ENCODE data around the gene REC114.
"Not testable (repeated sequence)": the region's sequence is repeated elsewhere in the genome, so short reads cannot be mapped to it uniquely, and the experiment has no call there.

Gene REC114

DNA sequence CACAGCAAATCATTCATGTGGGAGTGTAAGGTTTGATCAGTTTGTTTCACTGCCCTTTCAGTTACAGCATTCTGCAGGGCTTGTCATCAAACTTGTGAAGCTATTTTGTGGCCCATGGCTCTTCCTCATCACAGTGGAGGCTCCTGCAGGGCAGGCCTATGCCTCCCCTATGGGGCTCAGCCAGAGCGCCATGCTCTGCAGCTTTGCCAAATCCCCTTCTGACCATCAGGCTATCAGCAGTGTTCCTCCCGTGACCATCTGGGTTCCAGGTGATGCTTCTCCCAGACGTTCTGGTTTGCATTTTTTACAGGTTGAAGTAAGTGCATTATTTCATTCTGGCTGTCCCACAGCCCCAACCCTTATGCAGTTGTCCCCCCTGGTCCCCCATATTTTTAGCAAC, 28.1 kb upstream of the REC114 start:
- TF ChIP-seq, protein P1, sequence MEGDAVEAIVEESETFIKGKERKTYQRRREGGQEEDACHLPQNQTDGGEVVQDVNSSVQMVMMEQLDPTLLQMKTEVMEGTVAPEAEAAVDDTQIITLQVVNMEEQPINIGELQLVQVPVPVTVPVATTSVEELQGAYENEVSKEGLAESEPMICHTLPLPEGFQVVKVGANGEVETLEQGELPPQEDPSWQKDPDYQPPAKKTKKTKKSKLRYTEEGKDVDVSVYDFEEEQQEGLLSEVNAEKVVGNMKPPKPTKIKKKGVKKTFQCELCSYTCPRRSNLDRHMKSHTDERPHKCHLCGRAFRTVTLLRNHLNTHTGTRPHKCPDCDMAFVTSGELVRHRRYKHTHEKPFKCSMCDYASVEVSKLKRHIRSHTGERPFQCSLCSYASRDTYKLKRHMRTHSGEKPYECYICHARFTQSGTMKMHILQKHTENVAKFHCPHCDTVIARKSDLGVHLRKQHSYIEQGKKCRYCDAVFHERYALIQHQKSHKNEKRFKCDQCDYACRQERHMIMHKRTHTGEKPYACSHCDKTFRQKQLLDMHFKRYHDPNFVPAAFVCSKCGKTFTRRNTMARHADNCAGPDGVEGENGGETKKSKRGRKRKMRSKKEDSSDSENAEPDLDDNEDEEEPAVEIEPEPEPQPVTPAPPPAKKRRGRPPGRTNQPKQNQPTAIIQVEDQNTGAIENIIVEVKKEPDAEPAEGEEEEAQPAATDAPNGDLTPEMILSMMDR (IDR thresholded peaks at IDR 0.05; ENCODE audit: insufficient read depth, missing control alignments) = no peak
- FAIRE-seq = no peak
- no peak for DNase-seq (ENCODE audit: insufficient read length, low spot score)

DNA sequence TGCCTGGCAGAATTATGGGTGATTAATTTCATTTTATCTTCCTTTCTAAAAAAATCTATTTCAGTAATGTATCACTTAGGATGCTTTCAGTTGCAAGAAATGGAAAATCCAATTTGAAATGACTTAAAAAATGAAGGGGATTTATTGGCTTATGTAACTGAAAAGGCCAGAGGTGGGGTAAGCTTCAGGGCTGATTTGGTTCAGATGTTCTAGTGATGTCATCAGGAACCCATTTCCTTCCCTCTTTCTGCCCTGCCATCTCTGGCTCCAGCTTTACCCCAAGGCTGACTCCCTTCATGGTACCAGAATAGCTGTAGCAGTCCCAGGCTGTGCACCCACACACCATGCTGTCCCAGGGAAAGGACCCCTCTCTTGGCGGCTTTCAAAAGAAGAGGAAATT, 18.5 kb upstream of the REC114 start:
- TF ChIP-seq, protein P1 (IDR thresholded peaks at IDR 0.05; ENCODE audit: insufficient read depth, missing control alignments) = no peak
- DNase-seq (ENCODE audit: insufficient read length, low spot score) (no peak), FAIRE-seq (no peak)

DNA sequence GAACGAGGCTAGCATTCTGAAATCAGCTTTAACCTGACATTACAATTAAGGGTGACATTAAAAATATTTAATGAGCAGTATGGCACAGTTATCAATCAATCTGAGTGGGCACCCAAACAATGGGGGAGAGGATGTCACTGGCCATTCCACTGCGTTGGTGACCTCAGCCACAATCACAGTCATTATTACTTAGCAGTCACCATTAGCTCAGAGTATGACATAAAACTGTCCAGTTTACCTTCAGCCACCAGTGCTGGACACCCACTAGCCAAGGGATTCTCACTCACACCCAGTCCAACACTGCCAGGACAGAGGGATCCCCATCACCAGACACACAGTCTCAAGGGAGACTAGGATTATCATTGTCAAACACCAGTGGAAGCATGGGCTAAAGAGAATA, 17.5 kb upstream of the REC114 start:
- DNase-seq (ENCODE audit: insufficient read length, low spot score) = no peak
- TF ChIP-seq, protein P1 (IDR thresholded peaks at IDR 0.05; ENCODE audit: insufficient read depth, missing control alignments) = no peak
- no peak for FAIRE-seq

DNA sequence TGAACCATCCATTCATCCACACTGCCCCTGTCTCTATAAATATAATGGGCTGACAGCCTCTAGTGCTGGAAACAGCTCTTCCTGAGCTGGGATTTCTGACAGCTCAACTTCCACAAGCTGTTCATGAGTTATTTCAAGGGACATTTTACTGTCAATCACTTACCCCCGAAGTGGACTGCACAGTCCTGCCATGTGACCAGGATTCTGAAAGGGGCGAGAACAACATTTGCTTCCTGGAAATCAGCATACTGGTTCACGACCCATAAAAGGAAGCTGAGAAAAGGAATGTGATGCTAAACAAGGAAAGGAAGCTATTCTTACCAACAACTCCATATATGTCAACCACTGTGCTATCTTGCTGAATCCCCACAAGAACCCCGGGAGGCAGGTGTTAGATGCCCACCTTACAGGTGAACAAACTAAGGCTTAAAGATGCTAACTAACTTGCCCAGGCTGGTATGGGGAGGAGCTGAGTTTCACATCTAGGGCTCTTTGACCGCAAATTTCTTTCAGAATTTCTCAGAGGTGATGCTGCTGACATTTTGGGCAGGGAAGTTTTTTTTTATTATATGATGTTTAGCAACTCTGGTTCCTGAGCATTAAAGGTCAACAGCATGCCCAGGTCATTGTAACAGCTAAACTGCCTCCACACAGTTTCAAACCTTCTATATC, 16.5 kb upstream of the REC114 start:
- TF ChIP-seq, protein P1 (IDR thresholded peaks at IDR 0.05; ENCODE audit: insufficient read depth, missing control alignments) = no peak
- FAIRE-seq = no peak
- DNase-seq (ENCODE audit: insufficient read length, low spot score) = no peak

DNA sequence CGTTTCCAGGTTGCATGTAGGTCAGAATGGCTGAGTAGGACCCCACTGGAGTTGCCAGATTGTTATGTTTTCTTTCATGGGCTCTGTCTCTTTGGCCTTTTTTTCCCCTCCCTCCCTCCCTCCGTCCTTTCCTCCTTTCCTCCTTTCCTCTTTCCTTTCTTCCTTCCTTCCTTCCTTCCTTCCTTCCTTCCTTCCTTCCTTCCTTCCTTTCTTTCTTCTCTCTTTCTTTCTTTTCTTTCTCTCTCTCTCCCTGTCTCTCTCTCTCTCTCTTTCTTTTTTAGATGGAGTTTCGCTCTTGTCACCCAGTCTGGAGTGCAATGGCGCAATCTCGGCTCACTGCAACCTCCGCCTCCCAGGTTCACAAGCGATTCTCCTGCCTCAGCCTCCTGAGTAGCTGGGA, 11.6 kb upstream of the REC114 start:
- DNase-seq (ENCODE audit: insufficient read length, low spot score); FAIRE-seq: not testable (repeated sequence)

DNA sequence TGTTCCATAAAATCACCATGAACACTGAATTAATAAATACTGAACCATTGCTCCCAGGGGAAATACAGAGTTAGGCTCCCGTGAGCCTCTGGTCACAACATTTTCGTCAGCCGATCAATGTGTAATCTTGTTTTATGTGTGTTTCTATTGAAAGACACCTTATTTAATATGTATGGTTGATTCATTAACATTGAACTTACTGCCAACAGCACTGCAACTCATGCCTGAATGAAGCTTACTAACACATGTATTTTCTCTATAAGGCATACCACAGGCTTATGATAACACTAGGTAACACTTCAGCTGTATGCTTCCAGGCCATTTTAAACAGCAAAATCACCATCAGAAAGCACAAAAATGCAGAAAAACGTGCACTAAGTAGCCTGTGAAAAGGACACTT, 9.1 kb upstream of the REC114 start:
- DNase-seq (ENCODE audit: insufficient read length, low spot score) = no peak
- TF ChIP-seq, protein P1 (IDR thresholded peaks at IDR 0.05; ENCODE audit: insufficient read depth, missing control alignments) = no peak
- no peak for FAIRE-seq

DNA sequence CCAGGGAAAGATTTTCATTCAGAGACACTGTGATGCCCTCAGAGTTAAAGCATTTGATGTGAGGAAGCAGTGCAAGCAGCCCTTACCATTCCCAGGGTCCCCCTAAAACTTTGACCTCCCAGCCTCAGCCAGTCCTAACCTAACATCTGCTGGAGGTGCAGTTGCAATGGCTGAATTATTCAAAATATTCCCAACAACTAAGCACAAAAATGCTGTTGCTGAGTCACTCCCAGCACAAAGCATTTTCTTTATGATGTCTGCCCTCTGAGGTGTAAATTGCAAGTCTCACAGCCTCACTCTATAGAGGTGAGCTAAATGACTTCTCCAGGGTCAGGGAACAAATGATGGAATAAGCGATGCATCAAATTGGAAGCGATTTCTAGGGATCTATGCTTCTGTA, 6.4 kb upstream of the REC114 start:
- TF ChIP-seq, protein P1 (IDR thresholded peaks at IDR 0.05; ENCODE audit: insufficient read depth, missing control alignments) = no peak
- FAIRE-seq = no peak

More for the DNA sequence above, 6.4 kb upstream of the REC114 start:
- DNase-seq (ENCODE audit: insufficient read length, low spot score) = no peak
